MCF 10A (cell line): Measurements from ENCODE around the gene MMP28. TPM values are rescaled to one million over a fixed set of nuclear protein-coding genes. Genes with fewer than 3 reads are reported as not detected.

Source experiments
- BruUV-seq: library from RNA; stranded (reverse); fragments of 400-500 nt; replicated peaks from 2 replicates; lab custom pipeline; 2021; lab: Mats Ljungman, UMichigan
- CTCF ChIA-PET: fragments of 300-600 bp; sonication (Branson Sonifier 250); formaldehyde crosslinking; extraction: SDS; loops from one replicate; lab custom pipeline; 2021; ENCODE audit warnings: antibody characterized with exemption, inconsistent platforms; lab: Yijun Ruan, JAX
- POLR2A ChIA-PET: fragments of 300-600, 350-650 bp; sonication (Branson Sonifier 250); formaldehyde crosslinking; extraction: SDS; loops from one replicate; lab custom pipeline; 2020; ENCODE audit warnings: antibody characterized with exemption, inconsistent platforms; lab: Yijun Ruan, JAX
- DNase-seq: peaks from one replicate; pipeline ENCODE4 v3.0.0-alpha.2; 2018; ENCODE audit not compliant: unreplicated experiment
- H3K27ac Mint-ChIP-seq: one replicate; pipeline ENCODE4 v1.8.0; 2022; ENCODE audit warnings: mild to moderate bottlenecking, low read depth, mixed read lengths; ENCODE audit not compliant: unreplicated experiment
- H3K27me3 Mint-ChIP-seq: one replicate; pipeline ENCODE4 v1.8.0; 2022; ENCODE audit warnings: mixed read lengths; ENCODE audit not compliant: insufficient read depth, unreplicated experiment
- H3K36me3 Mint-ChIP-seq: one replicate; pipeline ENCODE4 v1.8.0; 2022; ENCODE audit warnings: mild to moderate bottlenecking, moderate library complexity, mixed read lengths; ENCODE audit not compliant: insufficient read depth, unreplicated experiment
- H3K4me1 Mint-ChIP-seq: one replicate; pipeline ENCODE4 v1.8.0; 2022; ENCODE audit warnings: mixed read lengths; ENCODE audit not compliant: insufficient read depth, unreplicated experiment
- H3K4me3 Mint-ChIP-seq: one replicate; pipeline ENCODE4 v1.8.0; 2022; ENCODE audit warnings: mild to moderate bottlenecking, moderate library complexity, mixed read lengths; ENCODE audit not compliant: unreplicated experiment
- H3K9me3 Mint-ChIP-seq: one replicate; pipeline ENCODE4 v1.8.0; 2022; ENCODE audit warnings: mixed read lengths; ENCODE audit not compliant: unreplicated experiment
- CTCF ChIP-seq: fragments of 200-600 bp; IDR thresholded peaks from one replicate; pipeline ENCODE4 v1.8.0; 2022; ENCODE audit warnings: antibody characterized with exemption, mild to moderate bottlenecking; ENCODE audit not compliant: unreplicated experiment
- intact Hi-C: fragments of 100-400 bp; cut with micrococcal nuclease; formaldehyde crosslinking; loops from 2 replicates; pipeline ENCODE4 v1.14.1; 2022
- total RNA-seq: library from RNA; stranded (reverse); gene quantifications from 2 replicates; pipeline ENCODE4 v1.2.3, GENCODE V29; 2022

MMP28 gene
- total RNA-seq, 1 experiment from 2014 or later = 27.4 TPM

- intact Hi-C loops = no loop called here
- TF ChIP-seq CTCF = no peak
- Mint-ChIP-seq H3K9me3 (no peaks in the 10 kb centered on the region), H3K4me1 (peaks cover 25% of the 10 kb centered on the region), H3K36me3 (peaks cover 49% of the 10 kb centered on the region), H3K27me3 (no peaks in the 10 kb centered on the region), H3K27ac (peak overlapping the region; percentile 77), H3K4me3 (no peak overlapping the region)
- no TSS peak for BruUV-seq
- ChIA-PET CTCF (interaction anchor here (0.6 to 11.3 kb wide), 6 partner anchors 13 to 212 kb away, joined by 3 to 81 read pairs (median 3); no protein-coding TSS in a partner anchor), POLR2A (interaction anchor here (1.2 to 1.6 kb wide), 3 partner anchors 15 to 27 kb away, joined by 3 to 4 read pairs (median 3); no protein-coding TSS in a partner anchor)
- peak; percentile 76 for DNase-seq
Measured at GRCh38 chr17:35726127-35726952, 69.1 kb downstream of the MMP28 start.

GRCh38 chr17:35725802-35726126 is 69.7 kb downstream of the MMP28 start:
- no peaks in the 10 kb centered on the region for H3K27me3 Mint-ChIP-seq
- CTCF ChIA-PET = interaction anchor here (0.5 to 11.3 kb wide), 4 partner anchors 12 to 413 kb away, joined by 3 to 81 read pairs (median 8); no protein-coding TSS in a partner anchor
- no peaks in the 10 kb centered on the region for H3K9me3 Mint-ChIP-seq
- H3K4me3 Mint-ChIP-seq = no peak overlapping the region
- peaks cover 48% of the 10 kb centered on the region for H3K36me3 Mint-ChIP-seq
- no peak for TF ChIP-seq CTCF
- POLR2A ChIA-PET = no interaction called here
- intact Hi-C loops = no loop called here
- peaks cover 20% of the 10 kb centered on the region for H3K4me1 Mint-ChIP-seq
- BruUV-seq = no TSS peak
- peak overlapping the region; percentile 77 for H3K27ac Mint-ChIP-seq
- DNase-seq = no peak

DNA sequence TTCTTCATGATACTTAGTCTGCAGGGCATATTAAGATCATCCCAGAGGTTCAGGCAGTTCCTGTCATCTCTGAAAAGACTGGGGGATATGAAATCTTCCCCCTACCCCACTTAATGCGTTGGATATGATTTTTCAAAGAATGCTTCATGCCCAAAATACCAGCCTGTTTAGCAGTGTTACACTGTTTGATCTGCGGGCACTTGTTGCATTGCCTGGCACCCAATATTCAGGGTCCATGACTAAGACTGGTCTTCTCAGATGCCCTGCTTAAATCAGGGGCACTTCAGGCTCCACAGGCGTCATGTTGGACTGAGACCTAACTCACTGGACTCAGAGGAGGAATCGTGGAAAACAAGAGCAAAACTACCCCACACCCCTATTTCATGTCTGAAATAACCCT is 70.4 kb downstream of the MMP28 start:
- Mint-ChIP-seq H3K4me3 (no peak overlapping the region), H3K27me3 (no peaks in the 10 kb centered on the region), H3K27ac (peak overlapping the region; percentile 77), H3K9me3 (no peaks in the 10 kb centered on the region), H3K36me3 (peaks cover 53% of the 10 kb centered on the region), H3K4me1 (peaks cover 19% of the 10 kb centered on the region)
- TF ChIP-seq CTCF = no peak
- ChIA-PET CTCF (interaction anchor here (0.5 to 11.3 kb wide), 3 partner anchors 11 to 413 kb away, joined by 3 to 81 read pairs (median 3); no protein-coding TSS in a partner anchor), POLR2A (no interaction called here)
- no TSS peak for BruUV-seq
- intact Hi-C loops = no loop called here
- DNase-seq = no peak

DNA sequence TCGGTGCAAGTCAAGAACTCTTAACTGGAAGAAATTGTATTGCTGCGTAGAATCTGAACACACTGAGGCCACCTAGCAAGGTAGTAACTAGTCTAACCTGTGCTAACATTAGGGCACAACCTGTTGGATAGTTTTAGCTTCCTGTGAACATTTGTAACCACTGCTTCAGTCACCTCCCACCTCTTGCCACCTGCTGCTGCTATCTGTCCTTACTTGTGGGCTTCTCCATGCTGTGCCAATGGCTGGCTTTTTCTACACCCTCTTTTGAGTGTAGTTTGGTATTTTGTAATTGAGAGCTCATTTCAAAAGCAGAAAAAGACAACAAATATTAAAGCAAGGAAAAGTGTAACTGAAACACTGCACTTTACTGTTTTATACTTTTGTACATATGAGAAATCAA is 71.7 kb downstream of the MMP28 start:
- no peak for DNase-seq
- TF ChIP-seq CTCF = no peak
- ChIA-PET POLR2A (interaction anchor here (0.7 to 1.1 kb wide), 2 partner anchors 44 to 86 kb away, joined by 3 to 4 read pairs; partner anchors contain the start of gene TAF15), CTCF (interaction anchor here (0.6 to 11.3 kb wide), 4 partner anchors 8 to 112 kb away, joined by 3 to 81 read pairs (median 4); partner anchors contain the start of gene RASL10B)
- Mint-ChIP-seq H3K9me3 (no peaks in the 10 kb centered on the region), H3K4me1 (peaks cover 19% of the 10 kb centered on the region), H3K4me3 (no peak overlapping the region), H3K27ac (peak overlapping the region; percentile 77), H3K36me3 (peaks cover 66% of the 10 kb centered on the region), H3K27me3 (no peaks in the 10 kb centered on the region)
- intact Hi-C loops = no loop called here
- BruUV-seq = no TSS peak
